ENCODE results near the gene CHMP2B.

CHMP2B gene, protein sequence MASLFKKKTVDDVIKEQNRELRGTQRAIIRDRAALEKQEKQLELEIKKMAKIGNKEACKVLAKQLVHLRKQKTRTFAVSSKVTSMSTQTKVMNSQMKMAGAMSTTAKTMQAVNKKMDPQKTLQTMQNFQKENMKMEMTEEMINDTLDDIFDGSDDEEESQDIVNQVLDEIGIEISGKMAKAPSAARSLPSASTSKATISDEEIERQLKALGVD

DNA sequence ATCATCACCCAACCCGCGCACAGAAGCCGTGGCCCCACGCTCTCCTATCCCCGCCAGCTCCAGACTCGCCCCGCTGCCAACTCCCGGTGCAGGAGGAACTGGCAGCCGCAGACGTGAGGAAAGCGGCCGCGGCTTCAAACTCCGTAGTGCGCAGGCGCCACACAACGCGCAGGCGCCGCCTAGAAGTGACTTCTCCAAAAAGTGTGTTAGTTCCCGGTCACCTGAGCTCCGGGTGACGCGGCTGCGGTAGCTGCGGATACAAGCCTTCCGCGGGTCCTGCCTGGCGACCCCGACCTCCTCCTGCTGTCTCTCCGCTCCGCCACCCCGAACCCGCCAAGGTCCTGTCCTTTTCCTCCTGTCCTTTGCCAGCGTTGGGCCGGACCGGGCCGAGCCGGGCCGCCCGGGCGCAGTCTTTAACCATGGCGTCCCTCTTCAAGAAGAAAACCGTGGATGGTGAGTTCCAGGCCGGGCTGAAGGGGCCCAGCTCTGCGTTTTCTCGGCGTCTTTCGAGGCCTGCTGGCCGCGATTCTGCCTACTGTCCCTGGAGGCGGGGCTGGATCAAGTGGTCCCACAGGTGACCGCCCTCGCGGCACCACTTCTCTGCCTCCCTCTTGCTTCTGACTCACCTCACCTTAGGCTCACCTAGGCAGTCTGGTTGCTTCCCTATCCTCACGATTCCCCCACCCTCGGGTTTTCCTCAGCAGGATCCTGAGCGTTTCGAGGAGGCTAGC, at the start of gene CHMP2B:
CHMP2B (plus strand) TSS at position 206 of the 731 bp plus-strand sequence; CDS start at position 420, 214 bp downstream.
- DNase-seq (ENCODE audit: low read depth in 2 of 2) = peak; percentile 86

DNA sequence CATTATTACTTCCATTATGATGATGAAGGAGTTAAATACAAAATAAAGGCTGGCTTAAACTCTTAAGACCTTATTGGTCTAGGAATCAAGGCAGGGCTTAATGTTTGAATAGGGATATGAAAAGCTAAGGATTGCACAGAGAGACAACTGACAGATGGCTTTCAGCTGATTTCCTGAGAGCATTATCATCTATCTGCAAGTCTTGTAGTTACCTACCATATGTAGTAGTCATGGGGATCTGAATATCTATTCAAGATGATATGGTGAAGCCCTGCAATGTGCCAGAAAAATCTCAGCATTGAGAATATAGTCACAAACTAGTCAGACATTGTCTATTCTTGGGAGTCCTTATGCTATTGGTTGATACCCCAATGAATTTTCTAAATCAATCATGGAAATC, 47.5 kb upstream of the CHMP2B start:
- DNase-seq (ENCODE audit: low read depth in 2 of 2) = no peak

DNA sequence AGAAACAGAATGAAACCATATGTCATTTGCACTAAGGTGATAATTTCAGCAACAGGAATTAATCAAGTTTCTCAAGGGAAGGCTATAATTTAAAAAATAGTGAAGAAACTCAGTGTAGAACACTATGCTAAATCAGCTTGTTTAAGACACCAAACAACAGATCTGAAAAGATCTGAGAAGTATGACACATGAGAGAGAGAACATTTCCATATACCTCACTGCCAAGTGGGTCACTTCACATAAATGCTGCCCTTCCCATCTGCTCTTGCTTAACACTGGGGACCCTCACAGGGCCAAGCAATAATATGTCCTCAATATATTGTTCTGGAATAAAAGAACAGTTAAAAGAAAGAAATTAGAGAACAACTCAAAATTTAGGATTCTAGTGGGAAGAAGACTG, 45.6 kb upstream of the CHMP2B start:
- no peak for DNase-seq (ENCODE audit: low read depth in 2 of 2)

DNA sequence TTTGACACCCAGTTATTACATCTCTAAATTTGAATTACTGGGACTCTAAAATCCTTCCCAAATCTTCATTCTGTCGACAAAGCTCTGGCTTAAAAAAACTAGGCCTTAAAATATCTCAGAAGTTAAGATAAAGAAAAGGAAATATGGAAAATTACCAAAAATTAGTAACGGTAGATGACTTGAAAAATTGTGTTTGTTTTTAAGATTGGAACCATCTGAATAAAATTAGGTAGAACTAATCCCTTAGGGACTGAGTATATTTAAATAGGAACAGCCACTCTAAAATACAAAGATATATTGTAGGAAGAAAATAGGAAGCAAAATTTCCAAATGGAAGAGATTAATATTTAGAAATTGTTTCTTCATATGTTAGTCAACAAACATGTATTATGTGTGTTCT, 45.1 kb upstream of the CHMP2B start:
- no peak for DNase-seq (ENCODE audit: low read depth in 2 of 2)

DNA sequence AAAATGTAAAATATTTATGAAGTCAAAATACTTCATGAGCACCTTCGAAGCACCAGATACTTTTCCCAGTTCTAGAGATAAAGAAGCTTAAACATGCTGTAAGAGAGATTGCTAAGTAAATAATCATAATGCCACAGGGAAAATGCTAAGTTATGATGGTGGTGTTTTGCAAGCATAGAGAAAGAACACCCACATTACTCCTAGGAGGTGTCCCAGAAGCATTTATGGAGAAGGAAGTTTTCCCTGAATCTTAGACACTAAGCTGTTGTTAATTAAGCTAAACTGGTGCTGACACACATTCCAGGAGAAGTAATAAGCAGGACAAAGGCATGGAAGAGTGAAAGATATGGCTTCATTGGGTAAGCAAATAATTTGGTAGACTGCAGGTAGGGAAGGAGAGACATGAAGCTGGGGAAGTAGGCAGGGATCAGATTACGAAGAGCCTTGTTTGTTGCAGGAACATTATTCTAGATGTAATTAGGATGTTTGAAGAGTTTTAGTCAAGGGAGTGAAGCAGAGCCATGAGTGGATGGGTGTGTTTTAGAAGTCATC, 40.4 kb upstream of the CHMP2B start:
- no peak for DNase-seq (ENCODE audit: low read depth in 2 of 2)

DNA sequence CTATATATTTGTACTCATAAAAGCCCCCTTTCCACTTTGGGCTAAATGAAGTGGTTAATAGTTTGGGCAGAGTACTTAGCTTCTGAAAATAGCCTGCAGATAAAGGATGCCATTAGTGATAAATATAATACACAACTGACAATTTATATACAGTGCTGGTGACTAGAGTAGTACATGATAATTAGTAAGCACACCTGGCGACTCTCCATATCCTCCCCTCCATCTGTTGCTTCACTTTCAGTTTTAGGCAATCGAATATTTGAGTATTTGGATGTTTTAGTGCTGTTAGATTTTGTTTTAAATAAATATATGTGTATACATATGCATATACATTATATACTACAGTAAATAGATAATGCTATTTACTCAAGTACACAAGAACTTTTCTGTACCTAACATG, 35.9 kb upstream of the CHMP2B start:
- no peak for DNase-seq (ENCODE audit: low read depth in 2 of 2)

DNA sequence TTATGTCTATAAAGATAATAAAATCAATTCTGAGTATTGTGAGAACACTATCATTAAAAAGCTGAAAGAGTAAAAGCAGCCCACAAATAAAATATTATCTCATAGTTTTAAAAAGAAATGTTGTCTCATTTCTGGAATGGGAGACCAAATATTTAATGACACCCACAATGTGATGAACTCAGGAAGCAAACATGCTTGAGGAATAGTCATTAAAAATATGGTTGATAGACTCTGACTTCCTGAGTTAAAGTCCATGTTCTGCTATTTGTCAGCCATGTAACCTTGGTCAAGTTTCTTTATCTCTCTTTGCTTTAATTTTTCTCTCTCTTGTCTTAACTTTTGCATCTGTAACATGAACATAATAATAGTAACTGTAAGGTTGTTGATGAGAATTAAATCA, 35.5 kb upstream of the CHMP2B start:
- DNase-seq (ENCODE audit: low read depth in 2 of 2) = no peak

DNA sequence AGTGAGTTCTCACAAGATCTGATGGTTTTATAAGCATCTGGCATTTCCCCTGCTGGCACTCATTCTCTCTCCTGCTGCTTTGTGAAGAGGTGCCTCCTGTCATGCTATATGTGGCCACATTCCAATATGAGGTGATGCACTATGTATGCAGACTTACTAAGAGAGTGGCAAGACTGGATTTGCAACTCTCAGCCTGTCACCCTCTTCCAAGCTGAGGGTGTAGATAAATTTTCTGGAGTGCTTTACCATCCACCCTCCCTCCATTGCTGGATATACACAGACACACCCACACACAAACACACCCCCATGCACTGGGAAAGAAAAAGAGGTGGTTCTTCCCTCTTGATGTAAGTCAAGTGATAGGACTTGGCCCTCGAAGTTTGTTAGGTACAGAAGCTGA, 30.2 kb upstream of the CHMP2B start:
- DNase-seq (ENCODE audit: low read depth in 2 of 2) = no peak

DNA sequence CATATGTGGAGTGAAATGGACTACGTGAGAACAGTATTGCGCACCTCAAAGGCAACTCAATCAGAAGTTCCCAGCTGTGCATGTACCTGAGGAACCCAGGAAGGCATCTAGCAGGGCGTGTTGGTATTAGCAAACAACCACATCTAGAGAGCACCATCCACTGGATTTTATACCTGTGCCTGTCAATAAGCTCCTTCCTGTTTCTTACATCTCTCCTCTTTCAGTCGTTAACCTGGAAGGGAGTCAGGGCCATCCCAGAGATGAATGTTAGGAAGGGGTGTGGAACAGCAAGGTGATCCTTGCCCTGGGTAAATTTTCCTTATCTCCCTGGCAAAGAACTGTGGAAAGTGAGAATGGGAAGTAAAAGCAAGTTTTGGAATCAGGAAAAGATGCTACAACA, 29.6 kb upstream of the CHMP2B start:
- DNase-seq (ENCODE audit: low read depth in 2 of 2) = no peak

DNA sequence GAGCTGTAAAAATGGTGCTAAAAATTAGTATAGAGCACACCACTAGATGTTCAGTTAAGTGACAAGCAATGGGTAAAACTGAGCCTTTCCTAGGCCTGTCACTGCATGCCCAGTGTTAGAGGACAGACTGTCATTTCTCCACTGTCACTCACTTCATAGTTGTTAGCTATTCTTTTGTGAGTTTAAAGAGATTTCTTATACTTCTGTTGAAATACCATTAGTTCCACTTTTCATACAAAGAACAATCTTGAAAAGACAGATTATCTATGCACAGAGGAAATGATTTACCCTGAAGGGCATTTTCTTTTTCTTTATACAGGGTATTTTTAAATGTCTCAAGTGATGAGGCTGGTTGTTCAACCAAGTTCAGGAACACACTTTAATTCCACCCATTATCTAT, 28.3 kb upstream of the CHMP2B start:
- no peak for DNase-seq (ENCODE audit: low read depth in 2 of 2)

DNA sequence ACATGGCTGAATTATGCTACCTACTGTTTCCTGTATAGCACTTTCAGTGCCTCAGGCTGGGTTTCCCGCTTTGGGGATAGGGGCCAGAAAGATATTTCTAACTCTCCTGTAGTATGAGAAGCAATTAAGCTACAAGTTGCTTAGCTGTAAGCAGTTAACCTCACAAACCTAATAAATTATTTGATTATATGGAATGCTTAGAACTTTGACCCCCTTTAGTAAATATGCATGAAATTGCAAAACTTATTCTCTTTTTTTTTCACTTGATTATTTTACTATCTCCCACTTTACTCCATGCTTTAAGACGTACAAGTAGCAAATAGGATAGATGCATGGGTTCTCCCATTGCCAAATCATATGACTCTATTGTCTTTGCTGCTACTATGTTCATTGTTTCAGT, 27.5 kb upstream of the CHMP2B start:
- DNase-seq (ENCODE audit: low read depth in 2 of 2) = no peak

DNA sequence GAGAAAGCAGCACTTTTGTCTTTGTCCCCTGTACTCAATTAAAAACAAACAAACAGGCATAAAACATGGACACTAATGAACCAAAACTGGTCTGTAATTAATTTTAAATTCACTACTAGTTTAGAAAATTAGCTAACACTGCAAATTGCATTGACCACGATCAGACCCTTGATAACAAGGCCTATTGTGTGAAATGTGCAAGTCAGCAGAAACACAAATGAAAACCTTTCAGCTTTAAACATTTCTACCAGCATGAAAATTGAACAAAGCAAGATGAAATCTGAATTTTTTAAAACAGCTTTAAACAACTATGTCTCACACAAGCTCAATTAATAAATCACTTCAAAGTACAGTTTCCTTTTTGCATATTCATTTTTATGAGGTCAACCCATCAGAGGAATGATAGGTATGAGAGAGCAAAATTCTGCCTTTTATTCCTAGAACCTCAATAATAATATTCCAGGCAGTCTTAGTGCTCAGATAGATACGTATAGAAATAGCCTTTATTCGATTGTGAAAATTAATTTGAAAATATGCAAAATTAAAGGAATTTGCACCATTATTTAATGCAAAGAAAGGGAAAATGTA, 27.0 kb upstream of the CHMP2B start:
- no peak for DNase-seq (ENCODE audit: low read depth in 2 of 2)

DNA sequence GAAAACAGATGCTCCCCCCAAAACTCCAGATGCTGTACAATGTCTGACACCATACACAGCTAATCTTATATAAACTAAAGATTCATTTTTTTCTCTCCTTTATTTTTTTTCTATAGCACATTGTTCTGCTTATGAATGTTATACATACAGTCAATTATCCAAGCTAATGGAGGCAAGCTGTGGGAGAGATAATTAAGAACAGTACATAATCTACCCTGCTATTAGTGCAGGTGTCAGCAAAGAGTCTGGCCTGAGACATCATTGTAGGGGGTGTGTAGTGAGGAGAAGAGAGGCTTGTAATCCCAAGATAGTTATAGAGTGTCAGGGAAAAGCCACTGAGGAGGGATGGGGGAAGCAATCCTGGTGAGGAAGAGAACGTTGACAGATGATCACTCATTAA, 25.4 kb upstream of the CHMP2B start:
- DNase-seq (ENCODE audit: low read depth in 2 of 2) = no peak

DNA sequence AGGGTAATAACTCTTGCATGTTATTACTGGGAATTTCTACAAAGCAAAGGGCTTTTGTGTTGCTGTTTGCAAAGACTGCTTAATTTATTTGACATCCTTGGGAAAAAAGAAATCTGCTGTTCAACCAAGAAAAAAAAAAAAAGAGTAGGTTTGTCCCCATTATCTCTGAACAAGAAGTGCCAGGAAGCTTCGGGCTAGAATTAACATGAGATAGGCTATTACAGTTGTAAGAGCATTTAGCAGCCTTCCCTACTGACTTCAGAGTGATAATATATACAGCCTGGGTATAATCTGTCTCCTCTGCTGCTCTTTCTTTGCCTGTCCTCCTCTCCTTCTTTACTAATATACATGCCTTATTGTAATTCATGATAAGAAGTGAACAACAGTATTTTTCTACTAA, 23.3 kb upstream of the CHMP2B start:
- no peak for DNase-seq (ENCODE audit: low read depth in 2 of 2)

DNA sequence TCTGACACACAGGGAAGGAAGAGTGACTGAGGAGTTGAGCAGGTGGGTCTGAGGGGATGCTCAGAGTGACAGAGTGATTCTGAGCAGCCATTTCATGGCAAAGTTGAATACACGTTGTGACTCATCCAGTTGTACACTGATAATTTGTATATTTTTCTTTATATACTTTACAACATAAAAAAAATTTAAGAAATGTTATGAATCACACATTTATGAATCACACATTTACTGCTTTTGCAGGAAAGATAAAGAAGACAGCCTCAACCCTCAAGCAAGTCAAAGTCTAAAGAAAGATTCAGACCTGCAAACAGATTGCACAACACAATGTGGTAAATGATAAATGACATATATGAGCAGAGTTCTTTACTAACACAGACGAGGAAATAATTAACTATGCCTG, 21.0 kb upstream of the CHMP2B start:
- DNase-seq (ENCODE audit: low read depth in 2 of 2) = no peak

DNA sequence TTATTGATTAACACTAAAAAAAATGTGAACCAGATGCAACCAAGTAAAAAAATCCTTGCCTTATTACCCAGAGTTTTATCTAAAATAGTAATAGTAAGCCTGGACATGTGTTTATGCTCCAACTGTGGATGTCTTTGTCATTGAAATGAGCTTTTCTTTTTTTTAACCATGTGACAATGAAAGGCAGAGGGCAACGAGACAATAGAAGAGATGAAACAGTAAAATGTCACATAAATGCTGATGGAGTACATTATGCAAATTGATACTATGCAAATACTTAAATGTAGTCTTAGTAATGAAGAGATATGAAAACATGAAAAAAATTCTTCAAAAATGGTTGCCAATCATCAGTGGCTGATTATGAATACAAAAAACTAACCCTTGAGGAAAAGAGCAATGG, 20.5 kb upstream of the CHMP2B start:
- DNase-seq (ENCODE audit: low read depth in 2 of 2) = no peak

DNA sequence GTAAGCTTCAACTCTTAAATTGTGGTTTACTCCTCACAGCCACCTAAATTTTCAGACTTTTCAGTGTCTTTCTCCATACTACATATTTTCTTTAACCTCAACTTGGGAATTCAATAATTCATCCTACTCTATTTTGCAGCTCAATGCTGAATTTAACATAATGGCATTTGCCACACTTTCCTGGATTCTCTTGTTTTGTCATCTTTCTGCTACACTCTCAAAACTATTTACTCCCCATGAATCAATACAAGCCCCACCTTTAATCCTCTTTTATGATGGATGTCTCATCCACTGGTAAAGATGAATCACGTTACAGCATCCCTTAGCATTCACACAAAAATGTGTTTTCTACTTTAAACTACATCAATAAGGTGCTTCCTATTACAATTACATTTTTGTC, 19.6 kb upstream of the CHMP2B start:
- no peak for DNase-seq (ENCODE audit: low read depth in 2 of 2)

DNA sequence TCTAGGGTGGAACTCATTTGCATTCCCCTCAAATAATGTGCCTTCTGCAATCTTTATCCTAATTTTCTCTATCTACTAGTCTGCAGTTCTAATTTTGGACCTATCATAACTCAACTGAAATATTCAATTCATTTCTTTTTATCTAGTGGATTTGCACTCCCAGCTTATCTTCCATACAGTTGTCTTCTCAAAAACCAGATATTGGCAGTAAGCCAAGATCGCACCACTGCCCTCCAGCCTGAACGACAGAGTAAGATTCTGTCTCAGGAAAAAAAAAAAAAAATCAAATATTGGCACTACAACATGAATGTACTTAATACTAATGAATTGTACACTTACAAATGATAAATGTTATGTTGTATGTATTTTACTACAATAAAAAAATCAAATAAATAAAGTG, 18.0 kb upstream of the CHMP2B start:
- no peak for DNase-seq (ENCODE audit: low read depth in 2 of 2)

DNA sequence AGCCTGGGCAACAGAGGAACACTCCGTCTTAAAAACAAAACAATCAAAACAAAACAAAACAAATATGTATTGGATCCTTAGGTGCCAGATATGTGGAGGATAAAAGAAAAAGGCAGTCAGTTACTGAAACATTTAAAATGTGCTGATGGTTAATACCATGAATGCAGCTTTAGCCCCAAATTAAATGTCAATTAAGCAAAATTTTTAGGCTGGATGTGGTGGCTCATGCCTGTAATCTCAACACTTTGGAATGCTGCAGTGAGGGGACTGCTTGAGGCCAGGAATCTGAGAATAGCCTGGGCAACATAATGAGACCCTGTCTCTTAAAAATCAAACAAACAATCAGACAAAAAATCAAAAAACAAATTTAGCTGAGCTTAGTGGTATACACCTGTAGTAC, 8.5 kb upstream of the CHMP2B start:
- DNase-seq (ENCODE audit: low read depth in 2 of 2) = no peak

DNA sequence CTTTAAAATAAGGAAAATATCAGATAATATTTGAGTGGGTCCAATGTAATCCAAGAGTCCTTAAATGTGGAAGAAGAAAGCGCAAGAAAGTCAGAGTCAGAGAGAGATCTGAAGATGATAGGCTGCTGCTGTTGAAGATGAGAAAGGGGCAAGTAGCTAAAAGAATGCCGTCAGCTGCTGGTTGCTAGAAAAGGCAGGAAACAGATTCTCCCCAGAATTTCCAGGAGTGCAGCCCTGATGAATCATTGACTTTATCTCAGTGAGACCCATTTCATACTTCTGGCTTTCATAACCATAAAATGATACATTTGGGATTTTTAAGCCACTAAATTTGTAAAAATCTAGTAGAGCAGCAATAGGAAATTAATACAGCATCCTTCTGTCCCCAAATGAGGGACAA, 7.5 kb upstream of the CHMP2B start:
- DNase-seq (ENCODE audit: low read depth in 2 of 2) = no peak

DNA sequence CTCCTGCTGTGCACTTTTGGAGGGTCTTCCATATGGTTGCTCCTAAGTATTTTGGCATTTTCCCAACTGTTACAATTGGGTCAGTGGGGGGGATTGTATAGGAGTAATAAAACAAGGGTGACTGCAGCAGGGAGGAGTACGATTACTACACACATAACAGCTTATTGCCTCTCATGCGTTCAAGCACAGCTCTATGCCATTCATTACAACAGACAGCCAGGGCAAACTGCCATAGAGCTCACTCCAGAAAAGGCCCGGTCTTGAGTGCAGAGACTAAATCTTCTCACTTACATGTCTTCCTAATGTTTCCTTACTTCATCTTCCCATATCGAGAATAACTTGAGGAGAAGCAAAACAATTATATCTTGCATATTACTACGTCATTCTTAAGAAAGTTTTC, 1.4 kb upstream of the CHMP2B start:
- no peak for DNase-seq (ENCODE audit: low read depth in 2 of 2)

DNA sequence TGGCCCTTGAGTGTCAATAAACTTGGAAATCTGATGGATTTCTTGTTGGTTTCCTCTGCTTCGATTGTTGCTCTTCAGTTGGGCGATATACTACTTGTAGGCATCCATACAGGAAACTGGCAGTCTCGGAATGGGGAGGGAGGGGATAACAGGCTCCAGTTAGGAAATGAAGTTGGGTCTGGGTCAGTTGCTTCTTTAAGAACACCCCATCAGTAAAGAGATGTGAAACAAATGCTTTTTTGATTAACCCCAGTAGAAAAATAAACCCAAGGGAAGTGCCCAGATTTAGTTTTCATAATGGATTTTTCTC, 681 bp downstream of the CHMP2B start:
- no peak for DNase-seq (ENCODE audit: low read depth in 2 of 2)

DNA sequence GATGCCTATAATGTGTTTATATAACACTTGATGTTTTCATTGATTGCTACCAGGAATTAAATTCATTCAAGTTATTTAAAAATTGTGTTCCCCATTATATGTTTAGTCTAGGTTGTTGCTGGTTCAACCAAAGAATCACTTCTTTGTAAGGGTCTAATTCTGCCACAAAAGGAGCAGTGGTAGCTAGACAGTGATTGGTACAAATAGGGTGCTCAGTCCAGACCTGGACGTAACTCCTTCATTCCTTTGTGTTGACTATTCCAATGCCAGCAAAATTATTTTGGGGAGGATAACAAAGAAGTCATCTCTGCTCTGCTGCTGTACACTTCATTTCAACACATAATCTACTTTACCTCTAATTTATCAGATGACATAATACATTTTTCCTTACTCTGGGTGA, 1.2 kb downstream of the CHMP2B start:
- no peak for DNase-seq (ENCODE audit: low read depth in 2 of 2)

All from stimulated activated CD4-positive, alpha-beta T cell treated with anti-CD3 and anti-CD28 coated beads, Interleukin-4, amount 100 ng/mL, for 48 hours (primary cell).